ENCODE measurements around the gene SORT1.

The SORT1 gene

GRCh38 chr1:109277434-109278204 lies 120.1 kb downstream of the SORT1 start:
- DNase-seq (ENCODE audit: low read depth in 1 of 2, low spot score in 1 of 2) = peak; percentile 17 to 45

GRCh38 chr1:109275706-109276345 lies 121.9 kb downstream of the SORT1 start:
- no peak for DNase-seq (ENCODE audit: low read depth in 1 of 2, low spot score in 1 of 2)

- DNase-seq (ENCODE audit: low read depth in 1 of 2, low spot score in 1 of 2) = no peak
Observed at GRCh38 chr1:109274533-109275476, 122.9 kb downstream of the SORT1 start.

GRCh38 chr1:109273570-109274288 lies 124.0 kb downstream of the SORT1 start:
- DNase-seq (ENCODE audit: low read depth in 1 of 2, low spot score in 1 of 2) = no peak

- no peak for DNase-seq (ENCODE audit: low read depth in 1 of 2, low spot score in 1 of 2)
Observed at GRCh38 chr1:109272831-109273547, 124.7 kb downstream of the SORT1 start.

- DNase-seq (ENCODE audit: low read depth in 1 of 2, low spot score in 1 of 2) = no peak
Observed at GRCh38 chr1:109272021-109272799, 125.5 kb downstream of the SORT1 start.

GRCh38 chr1:109271458-109271857 lies 126.3 kb downstream of the SORT1 start:
- no peak for DNase-seq (ENCODE audit: low read depth in 1 of 2, low spot score in 1 of 2)

- no peak for DNase-seq (ENCODE audit: low read depth in 1 of 2, low spot score in 1 of 2)
Observed at GRCh38 chr1:109270623-109271317, 126.9 kb downstream of the SORT1 start.

- no peak for DNase-seq (ENCODE audit: low read depth in 1 of 2, low spot score in 1 of 2)
Observed at GRCh38 chr1:109269981-109270622, 127.6 kb downstream of the SORT1 start.

GRCh38 chr1:109269212-109269980 lies 128.3 kb downstream of the SORT1 start:
- DNase-seq (ENCODE audit: low read depth in 1 of 2, low spot score in 1 of 2) = no peak

- no peak for DNase-seq (ENCODE audit: low read depth in 1 of 2, low spot score in 1 of 2)
Observed at GRCh38 chr1:109268431-109269211, 129.1 kb downstream of the SORT1 start.

- DNase-seq (ENCODE audit: low read depth in 1 of 2, low spot score in 1 of 2) = no peak
Observed at GRCh38 chr1:109267743-109268300, 129.9 kb downstream of the SORT1 start.

GRCh38 chr1:109266965-109267364 lies 130.8 kb downstream of the SORT1 start:
- DNase-seq (ENCODE audit: low read depth in 1 of 2, low spot score in 1 of 2) = no peak

- DNase-seq (ENCODE audit: low read depth in 1 of 2, low spot score in 1 of 2) = no peak
Observed at GRCh38 chr1:109265741-109266330, 131.9 kb downstream of the SORT1 start.

- no peak for DNase-seq (ENCODE audit: low read depth in 1 of 2, low spot score in 1 of 2)
Observed at GRCh38 chr1:109265016-109265415, 132.7 kb downstream of the SORT1 start.

GRCh38 chr1:109264379-109264755 lies 133.4 kb downstream of the SORT1 start:
- DNase-seq (ENCODE audit: low read depth in 1 of 2, low spot score in 1 of 2) = no peak
